Astrocyte (in vitro differentiated cells and primary cell): ENCODE data around the gene CABLES1. TPM values are rescaled to one million over a fixed set of nuclear protein-coding genes. Genes with fewer than 3 reads are reported as not detected.

Source experiments
- DNase-seq: peaks from one replicate; pipeline ENCODE4 v3.0.0-alpha.2; 2010; ENCODE audit warnings: low read depth
- FAIRE-seq: peaks from 2 replicates; lab custom pipeline; 2011; peaks lifted over from hg19 to GRCh38; lab: Jason Lieb, UNC
- H2AFZ ChIP-seq: 2 replicates; pipeline ENCODE4 v1.6.0; 2012; ENCODE audit warnings: low read depth, low read length, inconsistent platforms
- H3K27ac ChIP-seq: 2 replicates; pipeline ENCODE4 v1.5.1; 2011; ENCODE audit warnings: low read depth, low read length, inconsistent platforms
- H3K27me3 ChIP-seq: 2 replicates; pipeline ENCODE4 v1.6.0; 2011; ENCODE audit warnings: low read length, inconsistent platforms; ENCODE audit not compliant: insufficient read depth
- H3K36me3 ChIP-seq: 2 replicates; pipeline ENCODE4 v1.5.1; 2011; ENCODE audit warnings: low read length, inconsistent platforms; ENCODE audit not compliant: insufficient read depth
- H3K4me1 ChIP-seq: 2 replicates; pipeline ENCODE4 v1.5.1; 2011; ENCODE audit warnings: low read length, inconsistent platforms; ENCODE audit not compliant: insufficient read depth
- H3K4me2 ChIP-seq: 2 replicates; pipeline ENCODE4 v1.6.0; 2012; ENCODE audit warnings: low read length, inconsistent platforms
- H3K4me3 ChIP-seq: 2 replicates; pipeline ENCODE4 v1.5.1; 2011; ENCODE audit warnings: low read depth, mild to moderate bottlenecking, low read length, inconsistent platforms; ENCODE audit not compliant: insufficient read depth
- H3K79me2 ChIP-seq: 2 replicates; pipeline ENCODE4 v1.6.0; 2012; ENCODE audit warnings: mild to moderate bottlenecking, low read length, inconsistent platforms; ENCODE audit not compliant: insufficient read depth
- H3K9ac ChIP-seq: 2 replicates; pipeline ENCODE4 v1.6.0; 2012; ENCODE audit warnings: mild to moderate bottlenecking, low read length, inconsistent platforms
- H3K9me3 ChIP-seq: 2 replicates; pipeline ENCODE4 v1.5.1; 2012; ENCODE audit warnings: low read depth, mild to moderate bottlenecking, low read length, inconsistent platforms; ENCODE audit not compliant: insufficient read depth
- H4K20me1 ChIP-seq: 2 replicates; pipeline ENCODE4 v1.6.0; 2012; ENCODE audit warnings: low read length, inconsistent platforms; ENCODE audit not compliant: insufficient read depth
- H3K27ac Mint-ChIP-seq: one replicate; pipeline ENCODE4 v1.8.0; 2021; ENCODE audit warnings: mild to moderate bottlenecking, mixed read lengths; ENCODE audit not compliant: unreplicated experiment
- H3K27me3 Mint-ChIP-seq: one replicate; pipeline ENCODE4 v1.8.0; 2021; ENCODE audit warnings: low read depth, mixed read lengths; ENCODE audit not compliant: unreplicated experiment
- H3K36me3 Mint-ChIP-seq: one replicate; pipeline ENCODE4 v1.8.0; 2021; ENCODE audit warnings: low read depth, mixed read lengths; ENCODE audit not compliant: unreplicated experiment
- H3K4me1 Mint-ChIP-seq: one replicate; pipeline ENCODE4 v1.8.0; 2021; ENCODE audit warnings: low read depth, mixed read lengths; ENCODE audit not compliant: unreplicated experiment
- H3K4me3 Mint-ChIP-seq: one replicate; pipeline ENCODE4 v1.8.0; 2021; ENCODE audit warnings: mild to moderate bottlenecking, moderate library complexity, mixed read lengths; ENCODE audit not compliant: unreplicated experiment
- H3K9me3 Mint-ChIP-seq: one replicate; pipeline ENCODE4 v1.8.0; 2021; ENCODE audit warnings: mild to moderate bottlenecking, mixed read lengths; ENCODE audit not compliant: unreplicated experiment
- EZH2 ChIP-seq: IDR thresholded peaks from 2 replicates; pipeline ENCODE4 v1.6.1; 2012; ENCODE audit warnings: mild to moderate bottlenecking, low read length, inconsistent platforms; ENCODE audit not compliant: insufficient read depth
- total RNA-seq: library from RNA; stranded (reverse); gene quantifications from 2 replicates; pipeline ENCODE4 v1.2.1, GENCODE V29; 2021
- TF ChIP-seq, protein P1 (sequence below): IDR thresholded peaks from 2 replicates; pipeline ENCODE4 v1.5.1; 2011; ENCODE audit warnings: low read depth, mild to moderate bottlenecking, inconsistent platforms, low read length, moderate library complexity; ENCODE audit not compliant: insufficient read depth

CABLES1 gene
- total RNA-seq, 1 donor from 2014 or later, result 14.5 TPM

DNA sequence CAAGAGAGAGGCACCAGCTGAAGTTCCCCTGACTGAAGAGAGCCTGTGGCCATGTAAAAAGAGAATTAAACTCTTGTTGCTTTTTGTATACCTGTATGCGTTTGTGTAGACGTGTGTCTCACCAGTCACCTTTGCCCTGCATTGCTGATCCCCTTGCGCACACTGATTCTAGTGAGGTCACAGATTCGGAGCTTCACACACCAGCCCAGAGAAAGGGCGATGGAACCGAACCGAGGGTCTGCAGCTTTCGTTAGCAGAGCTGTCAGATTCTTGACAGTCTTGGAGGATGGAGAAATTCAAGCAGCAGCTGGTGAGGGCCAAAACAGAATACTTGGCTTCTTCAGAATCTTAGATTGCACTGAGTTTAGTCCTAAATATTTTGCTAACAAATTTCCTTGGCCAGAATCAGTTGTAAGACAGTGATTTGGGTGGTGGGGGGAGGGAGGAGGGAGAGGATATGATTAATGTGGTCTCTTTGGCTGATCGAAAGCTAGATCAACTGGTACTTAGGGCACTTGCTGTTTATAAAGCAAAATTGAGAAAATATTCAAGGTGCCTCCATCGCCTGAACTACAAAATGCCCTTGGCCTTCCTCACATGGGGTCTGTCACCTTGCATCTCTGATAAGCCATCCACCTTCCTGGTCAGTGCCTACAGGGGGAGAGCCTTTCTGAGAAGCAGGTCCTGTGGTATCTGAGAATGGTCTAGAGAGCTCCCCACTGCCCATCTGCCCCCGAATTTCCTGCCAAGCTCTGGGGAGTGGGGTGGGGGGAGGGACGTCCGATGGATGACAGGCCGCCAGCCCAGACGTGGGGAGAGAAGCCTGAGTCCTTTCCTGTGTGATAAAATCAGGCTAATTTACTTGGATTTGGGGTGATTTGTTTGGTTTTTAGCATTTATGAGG is 123.5 kb downstream of the CABLES1 start:
- peaks cover 26% of the 10 kb centered on the region for H3K4me1 ChIP-seq
- no peak overlapping the region for H3K27ac ChIP-seq
- H3K79me2 ChIP-seq, result no peaks in the 10 kb centered on the region
- no peak overlapping the region for H3K4me3 ChIP-seq
- H3K36me3 Mint-ChIP-seq, result peaks cover 12% of the 10 kb centered on the region
- FAIRE-seq, result no peak
- peak overlapping the region; percentile 70 for H3K4me2 ChIP-seq
- H3K27ac Mint-ChIP-seq, result peak overlapping the region; percentile 92
- no peak overlapping the region for H2AFZ ChIP-seq
- H3K4me3 Mint-ChIP-seq, result no peak overlapping the region
- H3K9me3 ChIP-seq, result no peaks in the 10 kb centered on the region
- peaks cover 3% of the 10 kb centered on the region for H3K36me3 ChIP-seq
- peaks cover 41% of the 10 kb centered on the region for H3K4me1 Mint-ChIP-seq
- TF ChIP-seq EZH2, result no peak
- TF ChIP-seq, protein P1, sequence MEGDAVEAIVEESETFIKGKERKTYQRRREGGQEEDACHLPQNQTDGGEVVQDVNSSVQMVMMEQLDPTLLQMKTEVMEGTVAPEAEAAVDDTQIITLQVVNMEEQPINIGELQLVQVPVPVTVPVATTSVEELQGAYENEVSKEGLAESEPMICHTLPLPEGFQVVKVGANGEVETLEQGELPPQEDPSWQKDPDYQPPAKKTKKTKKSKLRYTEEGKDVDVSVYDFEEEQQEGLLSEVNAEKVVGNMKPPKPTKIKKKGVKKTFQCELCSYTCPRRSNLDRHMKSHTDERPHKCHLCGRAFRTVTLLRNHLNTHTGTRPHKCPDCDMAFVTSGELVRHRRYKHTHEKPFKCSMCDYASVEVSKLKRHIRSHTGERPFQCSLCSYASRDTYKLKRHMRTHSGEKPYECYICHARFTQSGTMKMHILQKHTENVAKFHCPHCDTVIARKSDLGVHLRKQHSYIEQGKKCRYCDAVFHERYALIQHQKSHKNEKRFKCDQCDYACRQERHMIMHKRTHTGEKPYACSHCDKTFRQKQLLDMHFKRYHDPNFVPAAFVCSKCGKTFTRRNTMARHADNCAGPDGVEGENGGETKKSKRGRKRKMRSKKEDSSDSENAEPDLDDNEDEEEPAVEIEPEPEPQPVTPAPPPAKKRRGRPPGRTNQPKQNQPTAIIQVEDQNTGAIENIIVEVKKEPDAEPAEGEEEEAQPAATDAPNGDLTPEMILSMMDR, result no peak
- H3K9ac ChIP-seq, result no peak overlapping the region
- no peaks in the 10 kb centered on the region for H3K9me3 Mint-ChIP-seq
- no peaks in the 10 kb centered on the region for H3K27me3 Mint-ChIP-seq
- no peaks in the 10 kb centered on the region for H4K20me1 ChIP-seq
- H3K27me3 ChIP-seq, result no peaks in the 10 kb centered on the region
- no peak for DNase-seq

DNA sequence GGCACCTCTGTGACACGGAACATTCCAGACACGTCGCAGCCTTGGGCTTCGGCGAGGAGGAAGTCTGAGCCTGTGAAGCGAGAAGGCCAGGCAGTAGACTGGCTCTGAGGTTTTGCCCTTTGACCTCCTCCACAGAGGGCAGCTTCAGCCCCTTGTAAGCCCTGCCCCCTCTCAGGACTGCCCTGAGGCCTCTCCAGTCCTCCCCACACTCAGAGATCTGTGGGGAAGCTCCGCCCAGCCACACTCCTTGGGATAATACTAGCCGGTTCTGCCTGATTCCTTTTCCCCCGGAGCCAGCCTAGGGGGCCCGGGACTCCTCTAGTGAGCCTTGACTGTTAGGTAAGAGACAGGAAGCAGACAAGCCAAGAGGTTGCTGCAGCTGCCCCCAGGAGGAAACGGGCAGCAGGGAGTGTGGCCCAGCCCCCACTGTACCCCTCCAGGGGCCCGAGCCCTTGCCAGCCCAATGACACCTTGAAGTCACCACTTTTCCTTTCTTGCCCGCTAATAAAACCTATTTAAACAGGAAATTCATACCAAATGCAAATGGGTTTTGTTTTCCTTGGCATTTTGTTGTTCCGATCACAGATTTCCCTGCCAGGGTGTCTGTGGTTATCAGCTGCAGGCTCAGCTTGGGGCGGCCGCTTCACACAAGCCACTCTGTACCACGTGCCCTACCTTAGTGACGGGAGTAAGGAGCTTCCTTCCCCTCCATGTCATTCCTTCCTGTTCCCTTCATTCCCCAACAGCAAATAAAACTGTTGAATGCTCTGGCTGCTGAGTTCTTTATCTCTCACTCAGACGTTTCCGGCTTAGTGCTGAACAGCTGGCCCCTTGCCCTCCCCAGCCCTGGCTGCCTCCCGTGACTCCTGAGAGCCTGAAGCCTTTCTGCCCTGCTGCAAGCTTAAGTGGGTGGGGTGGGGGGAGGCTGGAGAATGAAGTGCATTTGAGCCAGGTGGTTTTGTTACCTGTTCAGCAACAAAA is 124.7 kb downstream of the CABLES1 start:
- peak overlapping the region; percentile 51 for H2AFZ ChIP-seq
- peak overlapping the region; percentile 24 for H3K9ac ChIP-seq
- H3K36me3 ChIP-seq, result no peaks in the 10 kb centered on the region
- H3K4me2 ChIP-seq, result peak overlapping the region; percentile 70
- no peaks in the 10 kb centered on the region for H3K9me3 ChIP-seq
- peaks cover 43% of the 10 kb centered on the region for H3K4me1 Mint-ChIP-seq
- DNase-seq (peak; percentile 80), FAIRE-seq (no peak)
- peak overlapping the region; percentile 17 for H3K4me3 Mint-ChIP-seq
- no peak for TF ChIP-seq EZH2
- TF ChIP-seq, protein P1, result no peak
- H3K27me3 Mint-ChIP-seq, result no peaks in the 10 kb centered on the region
- peaks cover 5% of the 10 kb centered on the region for H3K36me3 Mint-ChIP-seq
- no peaks in the 10 kb centered on the region for H3K27me3 ChIP-seq
- H3K27ac Mint-ChIP-seq, result peak overlapping the region; percentile 92
- H3K27ac ChIP-seq, result peak overlapping the region; percentile 33
- H4K20me1 ChIP-seq, result no peaks in the 10 kb centered on the region
- H3K79me2 ChIP-seq, result no peaks in the 10 kb centered on the region
- peaks cover 26% of the 10 kb centered on the region for H3K4me1 ChIP-seq
- H3K9me3 Mint-ChIP-seq, result no peaks in the 10 kb centered on the region
- no peak overlapping the region for H3K4me3 ChIP-seq
